Measurements from ENCODE around the gene CRTC1. TPM values are rescaled to one million over a fixed set of nuclear protein-coding genes. Genes with fewer than 3 reads are reported as not detected.

CRTC1 gene
- total RNA-seq, 3 donors from 2014 or later = 11.5 to 15.1 (median 12.5) TPM

- no peak for DNase-seq
- Histone ChIP-seq H3K36me3 (ENCODE audit: low read depth) (no peaks in the 10 kb centered on the region), H3K4me1 (ENCODE audit: low read depth) (no peaks in the 10 kb centered on the region), H3K9me3 (no peaks in the 10 kb centered on the region), H3K4me3 (no peak overlapping the region)
- intact Hi-C loops (cut with DNase I, micrococcal nuclease) = no loop called here
- ATAC-seq = no peak
- TF ChIP-seq CTCF (IDR thresholded peaks at IDR 0.05) = no peak
These were observed 134.1 kb downstream of the CRTC1 start for GRCh38 chr19:18817574-18817973.

- ATAC-seq (no peak), DNase-seq (no peak)
- H3K4me1 ChIP-seq (ENCODE audit: low read depth) = peaks cover 8% of the 10 kb centered on the region
- H3K36me3 ChIP-seq (ENCODE audit: low read depth) = no peaks in the 10 kb centered on the region
- peaks cover 7% of the 10 kb centered on the region for H3K9me3 ChIP-seq
- TF ChIP-seq CTCF (IDR thresholded peaks at IDR 0.05) = no peak
- intact Hi-C loops (cut with DNase I, micrococcal nuclease) = no loop called here
- H3K4me3 ChIP-seq = no peak overlapping the region
These were observed 145.3 kb downstream of the CRTC1 start for GRCh38 chr19:18828786-18829185.

GRCh38 chr19:18830488-18830887, 147.0 kb downstream of the CRTC1 start:
- DNase-seq (no peak), ATAC-seq (no peak)
- Histone ChIP-seq H3K4me1 (ENCODE audit: low read depth) (peaks cover 24% of the 10 kb centered on the region), H3K36me3 (ENCODE audit: low read depth) (no peaks in the 10 kb centered on the region), H3K9me3 (peaks cover 7% of the 10 kb centered on the region), H3K4me3 (no peak overlapping the region)
- TF ChIP-seq CTCF (IDR thresholded peaks at IDR 0.05) = no peak
- intact Hi-C loops (cut with DNase I, micrococcal nuclease) = no loop called here

GRCh38 chr19:18831524-18832305, 148.2 kb downstream of the CRTC1 start, which contains the start of gene UPF1:
UPF1 (plus strand) TSS chr19:18831959; CDS start chr19:18832210, 251 bp downstream.
- Histone ChIP-seq H3K4me3 (peak within 1 kb of the TSS; percentile 93), H3K9me3 (peaks cover 5% of the 10 kb centered on the region), H3K4me1 (ENCODE audit: low read depth) (peaks cover 36% of the 10 kb centered on the region), H3K36me3 (ENCODE audit: low read depth) (no peaks in the 10 kb centered on the region)
- TF ChIP-seq CTCF (IDR thresholded peaks at IDR 0.05) = no peak
- DNase-seq (peak; percentile 94 to 98 (median 98)), ATAC-seq (peak; percentile 88)
- intact Hi-C loops (cut with DNase I, micrococcal nuclease) = no loop called here

Other genes with a start within 250 kb of the CRTC1 start
- 10 to 100 TPM; 10.2 to 20.0 (median 13.2) TPM for gene ISYNA1, start 245.5 kb upstream of the CRTC1 start, total RNA-seq
- gene ELL, start 161.6 kb upstream of the CRTC1 start, total RNA-seq = 10 to 100 TPM; 17.8 to 21.6 (median 18.9) TPM
- 100 to 1,000 TPM; 152 to 256 (median 162) TPM for gene FKBP8, start 140.1 kb upstream of the CRTC1 start, total RNA-seq
- gene KXD1, start 125.8 kb upstream of the CRTC1 start, total RNA-seq = 10 to 100 TPM; 63.2 to 76.9 (median 68.8) TPM
- gene UBA52, start 111.8 kb upstream of the CRTC1 start, total RNA-seq = 100 to 1,000 TPM; 771 to 910 (median 811) TPM
- 10 to 100 TPM; 48.2 to 55.4 (median 49.3) TPM for gene REX1BD, start 94.9 kb upstream of the CRTC1 start, total RNA-seq
- gene CRLF1, start 76.9 kb upstream of the CRTC1 start, total RNA-seq = 1 to 10 TPM; 1.3 to 7.0 (median 6.6) TPM
- 10 to 100 TPM in 1 of 3 donors, 1 to 10 TPM in 1, under 1 TPM in 1; 0.93 to 10.5 (median 1.4) TPM for gene TMEM59L, start 70.8 kb upstream of the CRTC1 start, total RNA-seq
- 10 to 100 TPM in 1 of 3 donors, 1 to 10 TPM in 2; 7.6 to 16.6 (median 8.9) TPM for gene KLHL26, start 46.7 kb upstream of the CRTC1 start, total RNA-seq
- gene COMP, start 107.6 kb downstream of the CRTC1 start, total RNA-seq = under 1 TPM in 2 of 3 donors, not detected in 1; 0.12 to 0.95 TPM
- 10 to 100 TPM; 79.2 to 87.2 (median 83.4) TPM for gene UPF1, start 148.3 kb downstream of the CRTC1 start, total RNA-seq
- 1 to 10 TPM in 1 of 3 donors, under 1 TPM in 2; 0.17 to 1.3 (median 0.39) TPM for gene CERS1, start 212.5 kb downstream of the CRTC1 start, total RNA-seq
- gene COPE, start 235.7 kb downstream of the CRTC1 start, total RNA-seq = 100 to 1,000 TPM; 119 to 227 (median 176) TPM
- gene DDX49, start 236.0 kb downstream of the CRTC1 start, total RNA-seq = 10 to 100 TPM; 37.4 to 47.3 (median 40.4) TPM